ENCODE measurements around the gene EHD2.

DNA sequence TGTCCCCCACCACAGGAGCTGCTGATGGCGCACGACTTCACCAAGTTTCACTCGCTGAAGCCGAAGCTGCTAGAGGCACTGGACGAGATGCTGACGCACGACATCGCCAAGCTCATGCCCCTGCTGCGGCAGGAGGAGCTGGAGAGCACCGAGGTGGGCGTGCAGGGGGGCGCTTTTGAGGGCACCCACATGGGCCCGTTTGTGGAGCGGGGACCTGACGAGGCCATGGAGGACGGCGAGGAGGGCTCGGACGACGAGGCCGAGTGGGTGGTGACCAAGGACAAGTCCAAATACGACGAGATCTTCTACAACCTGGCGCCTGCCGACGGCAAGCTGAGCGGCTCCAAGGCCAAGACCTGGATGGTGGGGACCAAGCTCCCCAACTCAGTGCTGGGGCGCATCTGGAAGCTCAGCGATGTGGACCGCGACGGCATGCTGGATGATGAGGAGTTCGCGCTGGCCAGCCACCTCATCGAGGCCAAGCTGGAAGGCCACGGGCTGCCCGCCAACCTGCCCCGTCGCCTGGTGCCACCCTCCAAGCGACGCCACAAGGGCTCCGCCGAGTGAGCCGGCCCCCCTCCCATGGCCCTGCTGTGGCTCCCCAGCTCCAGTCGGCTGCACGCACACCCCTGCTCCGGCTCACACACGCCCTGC lies 27.8 kb downstream of the EHD2 start:
- TF ChIP-seq, protein P1, sequence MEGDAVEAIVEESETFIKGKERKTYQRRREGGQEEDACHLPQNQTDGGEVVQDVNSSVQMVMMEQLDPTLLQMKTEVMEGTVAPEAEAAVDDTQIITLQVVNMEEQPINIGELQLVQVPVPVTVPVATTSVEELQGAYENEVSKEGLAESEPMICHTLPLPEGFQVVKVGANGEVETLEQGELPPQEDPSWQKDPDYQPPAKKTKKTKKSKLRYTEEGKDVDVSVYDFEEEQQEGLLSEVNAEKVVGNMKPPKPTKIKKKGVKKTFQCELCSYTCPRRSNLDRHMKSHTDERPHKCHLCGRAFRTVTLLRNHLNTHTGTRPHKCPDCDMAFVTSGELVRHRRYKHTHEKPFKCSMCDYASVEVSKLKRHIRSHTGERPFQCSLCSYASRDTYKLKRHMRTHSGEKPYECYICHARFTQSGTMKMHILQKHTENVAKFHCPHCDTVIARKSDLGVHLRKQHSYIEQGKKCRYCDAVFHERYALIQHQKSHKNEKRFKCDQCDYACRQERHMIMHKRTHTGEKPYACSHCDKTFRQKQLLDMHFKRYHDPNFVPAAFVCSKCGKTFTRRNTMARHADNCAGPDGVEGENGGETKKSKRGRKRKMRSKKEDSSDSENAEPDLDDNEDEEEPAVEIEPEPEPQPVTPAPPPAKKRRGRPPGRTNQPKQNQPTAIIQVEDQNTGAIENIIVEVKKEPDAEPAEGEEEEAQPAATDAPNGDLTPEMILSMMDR (IDR thresholded peaks at IDR 0.05), result no peak
- TF ChIP-seq POLR2A (IDR thresholded peaks at IDR 0.05), result no peak

All from ovary (tissue), 3 donors.